ENCODE measurements around the gene TBC1D25.

The TBC1D25 gene

GRCh38 chrX:48569958-48570357 is 30.4 kb downstream of the TBC1D25 start:
- no peak for DNase-seq

- no peak for DNase-seq
Measured at GRCh38 chrX:48573690-48574269, 34.3 kb downstream of the TBC1D25 start.

- DNase-seq = peak; percentile 64 to 65
Measured at GRCh38 chrX:48574270-48575266, 35.1 kb downstream of the TBC1D25 start, which contains the start of gene RBM3. TSS of gene RBM3 (plus strand) at chrX:48574484. CDS start at chrX:48575181, 697 bp downstream.

GRCh38 chrX:48575642-48576041 is 36.1 kb downstream of the TBC1D25 start:
- no peak for DNase-seq

GRCh38 chrX:48576108-48576507 is 36.6 kb downstream of the TBC1D25 start:
- DNase-seq = no peak

- DNase-seq = no peak
Measured at GRCh38 chrX:48578661-48579128, 39.2 kb downstream of the TBC1D25 start.

GRCh38 chrX:48579259-48579658 is 39.7 kb downstream of the TBC1D25 start:
- no peak for DNase-seq

- DNase-seq = no peak
Measured at GRCh38 chrX:48580662-48581061, 41.1 kb downstream of the TBC1D25 start.

- DNase-seq = no peak
Measured at GRCh38 chrX:48584698-48585097, 45.2 kb downstream of the TBC1D25 start.

- no peak for DNase-seq
Measured at GRCh38 chrX:48589482-48590162, 50.1 kb downstream of the TBC1D25 start.

- no peak for DNase-seq
Measured at GRCh38 chrX:48590203-48591103, 50.9 kb downstream of the TBC1D25 start.

GRCh38 chrX:48591255-48591791 is 51.8 kb downstream of the TBC1D25 start:
- DNase-seq = no peak

- no peak for DNase-seq
Measured at GRCh38 chrX:48592971-48593370, 53.5 kb downstream of the TBC1D25 start.

GRCh38 chrX:48595929-48596328 is 56.4 kb downstream of the TBC1D25 start:
- DNase-seq = no peak

- peak in 1 of 2 experiments; percentile 67 for DNase-seq
Measured at GRCh38 chrX:48597353-48598264, 58.1 kb downstream of the TBC1D25 start, which contains the start of gene WDR13. TSS of gene WDR13 (plus strand) at chrX:48597492. CDS start at chrX:48597997, 505 bp downstream.

- DNase-seq = no peak
Measured at GRCh38 chrX:48598614-48599013, 59.1 kb downstream of the TBC1D25 start.

GRCh38 chrX:48599341-48599740 is 59.8 kb downstream of the TBC1D25 start:
- no peak for DNase-seq

GRCh38 chrX:48600226-48600625 is 60.7 kb downstream of the TBC1D25 start:
- DNase-seq = no peak

- DNase-seq = no peak
Measured at GRCh38 chrX:48601741-48602394, 62.4 kb downstream of the TBC1D25 start.

GRCh38 chrX:48604701-48605100 is 65.2 kb downstream of the TBC1D25 start:
- DNase-seq = no peak
